HL-60 (cell line): Measurements from ENCODE around the gene CEP135.

Experiments used
- GABPA ChIP-seq: IDR thresholded peaks from 2 replicates; pipeline ENCODE4 v1.6.1; 2012; ENCODE audit warnings: low read depth
- POLR2AphosphoS5 ChIP-seq: IDR thresholded peaks from 2 replicates; pipeline ENCODE4 v1.6.1; 2012; ENCODE audit warnings: low read depth
- TF ChIP-seq, protein P1 (sequence below): IDR thresholded peaks from one replicate; pipeline ENCODE4 v1.5.1; 2011; ENCODE audit warnings: low read length, control low read depth, inconsistent platforms; ENCODE audit not compliant: insufficient read depth

DNA sequence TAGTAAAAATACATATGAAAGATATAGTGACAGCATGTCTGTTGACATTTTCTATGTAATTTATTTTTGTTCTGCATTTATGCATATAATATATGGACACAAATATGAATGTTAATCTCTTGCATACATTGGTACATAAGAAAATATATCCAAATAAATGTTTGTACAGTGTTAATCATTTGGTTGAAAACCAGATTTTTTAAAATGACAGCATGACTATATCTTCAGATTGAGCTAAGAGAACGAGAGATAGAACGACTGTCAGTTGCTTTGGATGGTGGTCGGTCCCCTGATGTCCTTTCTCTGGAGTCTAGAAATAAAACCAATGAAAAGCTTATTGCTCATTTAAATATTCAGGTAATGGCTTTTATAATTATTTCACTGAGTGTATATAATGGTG lies 15.3 kb downstream of the CEP135 start:
- TF ChIP-seq, protein P1, sequence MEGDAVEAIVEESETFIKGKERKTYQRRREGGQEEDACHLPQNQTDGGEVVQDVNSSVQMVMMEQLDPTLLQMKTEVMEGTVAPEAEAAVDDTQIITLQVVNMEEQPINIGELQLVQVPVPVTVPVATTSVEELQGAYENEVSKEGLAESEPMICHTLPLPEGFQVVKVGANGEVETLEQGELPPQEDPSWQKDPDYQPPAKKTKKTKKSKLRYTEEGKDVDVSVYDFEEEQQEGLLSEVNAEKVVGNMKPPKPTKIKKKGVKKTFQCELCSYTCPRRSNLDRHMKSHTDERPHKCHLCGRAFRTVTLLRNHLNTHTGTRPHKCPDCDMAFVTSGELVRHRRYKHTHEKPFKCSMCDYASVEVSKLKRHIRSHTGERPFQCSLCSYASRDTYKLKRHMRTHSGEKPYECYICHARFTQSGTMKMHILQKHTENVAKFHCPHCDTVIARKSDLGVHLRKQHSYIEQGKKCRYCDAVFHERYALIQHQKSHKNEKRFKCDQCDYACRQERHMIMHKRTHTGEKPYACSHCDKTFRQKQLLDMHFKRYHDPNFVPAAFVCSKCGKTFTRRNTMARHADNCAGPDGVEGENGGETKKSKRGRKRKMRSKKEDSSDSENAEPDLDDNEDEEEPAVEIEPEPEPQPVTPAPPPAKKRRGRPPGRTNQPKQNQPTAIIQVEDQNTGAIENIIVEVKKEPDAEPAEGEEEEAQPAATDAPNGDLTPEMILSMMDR, result no peak
- TF ChIP-seq GABPA (no peak), POLR2AphosphoS5 (no peak)
